Measurements from ENCODE around the gene YJEFN3.

DNA sequence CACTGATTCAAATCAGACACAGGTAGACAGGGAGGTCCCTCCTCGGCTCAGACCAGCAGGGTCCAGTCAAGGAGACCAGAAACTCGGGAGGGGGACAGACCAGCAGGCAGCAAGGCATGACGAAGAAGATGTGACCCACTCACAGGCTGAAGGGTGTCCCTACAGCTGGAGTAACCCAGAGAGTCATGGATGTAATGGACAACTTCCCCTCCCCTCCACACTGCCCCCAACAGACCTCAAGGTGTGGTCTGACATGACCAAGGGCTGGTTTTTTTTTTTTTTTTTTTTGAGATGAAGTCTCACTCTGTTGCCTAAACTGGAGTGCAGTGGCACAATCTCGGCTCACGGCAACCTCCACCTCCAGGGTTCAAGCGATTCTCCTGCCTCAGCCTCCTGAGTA, 55.6 kb downstream of the YJEFN3 start:
- TF ChIP-seq CTBP1 (IDR thresholded peaks at IDR 0.05; ENCODE audit: borderline replicate concordance) (no peak), FOXK2 (IDR thresholded peaks at IDR 0.05) (no peak), BHLHE40 (IDR thresholded peaks at IDR 0.05; ENCODE audit: borderline replicate concordance) (no peak)

Measured in HEK293T (cell line).